ENCODE results near the gene SAMD8.

Gene SAMD8

GRCh38 chr10:75084834-75085384, 26.5 kb upstream of the SAMD8 start:
- FAIRE-seq, result no peak
- TF ChIP-seq CTCF (IDR thresholded peaks at IDR 0.05; ENCODE audit: insufficient read depth, missing control alignments), result no peak
- DNase-seq (ENCODE audit: insufficient read length, low spot score), result no peak

- TF ChIP-seq CTCF (IDR thresholded peaks at IDR 0.05; ENCODE audit: insufficient read depth, missing control alignments), result no peak
- no peak for FAIRE-seq
- no peak for DNase-seq (ENCODE audit: insufficient read length, low spot score)
Observed at GRCh38 chr10:75086278-75086934, 25.1 kb upstream of the SAMD8 start.

- TF ChIP-seq CTCF (IDR thresholded peaks at IDR 0.05; ENCODE audit: insufficient read depth, missing control alignments), result no peak
- DNase-seq (ENCODE audit: insufficient read length, low spot score) (no peak), FAIRE-seq (no peak)
Observed at GRCh38 chr10:75088640-75089039, 22.8 kb upstream of the SAMD8 start.

- no peak for TF ChIP-seq CTCF (IDR thresholded peaks at IDR 0.05; ENCODE audit: insufficient read depth, missing control alignments)
- FAIRE-seq (no peak), DNase-seq (ENCODE audit: insufficient read length, low spot score) (no peak)
Observed at GRCh38 chr10:75089634-75090033, 21.8 kb upstream of the SAMD8 start.

GRCh38 chr10:75091146-75091545, 20.3 kb upstream of the SAMD8 start:
- DNase-seq (ENCODE audit: insufficient read length, low spot score), result no peak
- FAIRE-seq, result no peak
- TF ChIP-seq CTCF (IDR thresholded peaks at IDR 0.05; ENCODE audit: insufficient read depth, missing control alignments), result no peak

- no peak for FAIRE-seq
- no peak for TF ChIP-seq CTCF (IDR thresholded peaks at IDR 0.05; ENCODE audit: insufficient read depth, missing control alignments)
- no peak for DNase-seq (ENCODE audit: insufficient read length, low spot score)
Observed at GRCh38 chr10:75094465-75094864, 17.0 kb upstream of the SAMD8 start.

GRCh38 chr10:75095631-75096030, 15.8 kb upstream of the SAMD8 start:
- DNase-seq (ENCODE audit: insufficient read length, low spot score) (no peak), FAIRE-seq (no peak)
- TF ChIP-seq CTCF (IDR thresholded peaks at IDR 0.05; ENCODE audit: insufficient read depth, missing control alignments), result no peak
